ENCODE results near the gene CCDC116. TPM values are rescaled to one million over a fixed set of nuclear protein-coding genes. Genes with fewer than 3 reads are reported as not detected.
A peak's percentile ranks its signal among the peaks of the same experiment; 100 is the strongest.
"Not testable (repeated sequence)": the region's sequence is repeated elsewhere in the genome, so short reads cannot be mapped to it uniquely, and the experiment has no call there.

CCDC116 gene
- total and polyA plus RNA-seq, 9 donors = 0.46 to 0.88 (median 0.67) TPM; not detected in 1

- DNase-seq = no peak
- Histone ChIP-seq H3K27me3 (no peaks in the 10 kb centered on the region), H3K4me3 (no peak overlapping the region), H3K36me3 (no peaks in the 10 kb centered on the region), H3K4me1 (ENCODE audit: insufficient read depth) (peaks cover 2% of the 10 kb centered on the region), H3K27ac (no peak overlapping the region), H3K9me3 (no peaks in the 10 kb centered on the region)
- intact Hi-C loops (cut with DNase I) = no loop called here
- WGBS, 3 donors = 83 to 86% (median 84%) methylated on average over 22 of the region's 22 CpGs
- TF ChIP-seq CTCF (IDR thresholded peaks at IDR 0.05) = no peak
- TF ChIP-seq EP300 (IDR thresholded peaks at IDR 0.05) = no peak
- no peak for TF ChIP-seq POLR2A (IDR thresholded peaks at IDR 0.05)
These were observed 11.2 kb downstream of the CCDC116 start for GRCh38 chr22:21643533-21644357.

GRCh38 chr22:21645513-21645912 lies 13.0 kb downstream of the CCDC116 start:
- H3K9me3 ChIP-seq; H3K4me1 ChIP-seq (ENCODE audit: insufficient read depth); H3K36me3 ChIP-seq; H3K27me3 ChIP-seq; H3K4me3 ChIP-seq; H3K27ac ChIP-seq; DNase-seq; intact Hi-C loops (cut with DNase I): not testable (repeated sequence)
- WGBS, 3 donors = 89 to 94% (median 93%) methylated on average over 6 of the region's 6 CpGs

- H3K27ac ChIP-seq = no peak overlapping the region
These were observed 14.3 kb downstream of the CCDC116 start for GRCh38 chr22:21646608-21647590.

GRCh38 chr22:21650280-21650679 lies 17.7 kb downstream of the CCDC116 start:
- TF ChIP-seq EP300 (IDR thresholded peaks at IDR 0.05) (no peak), CTCF (IDR thresholded peaks at IDR 0.05) (no peak), POLR2A (IDR thresholded peaks at IDR 0.05) (no peak)
- no peak for DNase-seq
- Histone ChIP-seq H3K36me3 (no peaks in the 10 kb centered on the region), H3K4me3 (no peak overlapping the region), H3K27me3 (no peaks in the 10 kb centered on the region), H3K4me1 (ENCODE audit: insufficient read depth) (peaks cover 7% of the 10 kb centered on the region), H3K27ac (no peak overlapping the region), H3K9me3 (no peaks in the 10 kb centered on the region)
- intact Hi-C loops (cut with DNase I) = no loop called here
- WGBS, 3 donors = 94% methylated on average over 7 of the region's 7 CpGs

More at GRCh38 chr22:21646608-21647590, 14.3 kb downstream of the CCDC116 start:
- Histone ChIP-seq H3K4me3 (no peak overlapping the region), H3K4me1 (ENCODE audit: insufficient read depth) (peaks cover 4% of the 10 kb centered on the region), H3K9me3 (no peaks in the 10 kb centered on the region), H3K36me3 (no peaks in the 10 kb centered on the region), H3K27me3 (no peaks in the 10 kb centered on the region)
- peak; percentile 63 to 83 (median 75) for DNase-seq
- WGBS, 3 donors = 38 to 44% (median 41%) methylated on average over 14 of the region's 14 CpGs
- intact Hi-C loops (cut with DNase I) = no loop called here
- TF ChIP-seq POLR2A (IDR thresholded peaks at IDR 0.05) (no peak), EP300 (IDR thresholded peaks at IDR 0.05) (no peak), CTCF (IDR thresholded peaks at IDR 0.05) (peak; percentile 73 to 82 (median 73))
